SW 1271 (cell line): ENCODE data around the gene GDPD5.

ENCODE experiments used
- DNase-seq, 2 experiments: peaks; one replicate each; lab custom pipeline; 2025; lab: John Stamatoyannopoulos, UW

The GDPD5 gene

DNA sequence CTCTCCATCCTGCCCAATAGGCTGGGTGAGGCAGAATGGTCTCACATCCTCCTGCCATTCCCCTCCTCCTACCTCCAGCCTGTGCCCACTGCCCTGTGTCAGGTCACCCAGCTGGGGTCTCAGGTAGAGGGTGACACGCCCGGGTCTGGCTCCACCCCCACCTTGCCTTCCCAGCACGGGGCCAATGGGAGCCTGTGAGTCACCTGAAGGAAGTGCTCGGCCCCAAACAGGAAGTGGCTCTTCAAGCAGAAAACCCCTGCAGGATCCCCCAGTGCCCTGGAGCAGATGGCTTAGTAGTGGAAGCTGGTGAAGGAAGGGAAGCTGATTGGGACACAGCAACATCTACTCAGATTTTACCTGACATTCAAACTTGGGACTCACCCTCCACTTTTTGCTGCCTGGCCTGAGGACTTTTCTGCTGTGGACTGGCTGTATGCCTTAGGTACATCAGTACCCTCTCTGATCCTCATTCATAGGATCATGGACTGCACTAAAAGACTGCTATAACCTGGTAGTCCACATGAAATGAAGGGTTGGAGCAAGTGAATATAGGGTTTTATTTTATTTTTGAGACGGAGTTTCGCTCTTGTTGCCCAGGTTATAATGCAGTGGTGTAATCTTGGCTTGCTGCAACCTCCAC is 33.4 kb downstream of the GDPD5 start:
- DNase-seq: peak in 1 of 2 experiments; percentile 27

DNA sequence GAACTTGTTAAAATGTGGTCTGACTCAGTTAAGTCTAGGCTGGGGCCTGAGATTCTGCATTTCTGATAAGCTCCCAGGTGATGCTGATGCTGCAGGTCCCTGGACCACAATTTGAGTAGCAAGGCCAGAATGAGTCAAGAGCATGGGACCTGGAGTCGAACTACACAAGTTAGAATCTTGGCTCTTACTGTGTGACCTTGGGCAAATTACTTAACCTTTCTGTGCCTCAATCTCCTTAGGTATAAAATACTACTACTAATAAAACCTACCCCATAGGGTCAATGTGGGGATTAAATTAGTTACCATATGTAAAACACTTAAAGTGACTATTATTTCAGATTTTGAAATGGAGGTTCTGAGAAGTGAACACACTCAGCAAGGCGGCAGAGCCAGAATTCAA is 34.3 kb downstream of the GDPD5 start:
- DNase-seq: no peak

DNA sequence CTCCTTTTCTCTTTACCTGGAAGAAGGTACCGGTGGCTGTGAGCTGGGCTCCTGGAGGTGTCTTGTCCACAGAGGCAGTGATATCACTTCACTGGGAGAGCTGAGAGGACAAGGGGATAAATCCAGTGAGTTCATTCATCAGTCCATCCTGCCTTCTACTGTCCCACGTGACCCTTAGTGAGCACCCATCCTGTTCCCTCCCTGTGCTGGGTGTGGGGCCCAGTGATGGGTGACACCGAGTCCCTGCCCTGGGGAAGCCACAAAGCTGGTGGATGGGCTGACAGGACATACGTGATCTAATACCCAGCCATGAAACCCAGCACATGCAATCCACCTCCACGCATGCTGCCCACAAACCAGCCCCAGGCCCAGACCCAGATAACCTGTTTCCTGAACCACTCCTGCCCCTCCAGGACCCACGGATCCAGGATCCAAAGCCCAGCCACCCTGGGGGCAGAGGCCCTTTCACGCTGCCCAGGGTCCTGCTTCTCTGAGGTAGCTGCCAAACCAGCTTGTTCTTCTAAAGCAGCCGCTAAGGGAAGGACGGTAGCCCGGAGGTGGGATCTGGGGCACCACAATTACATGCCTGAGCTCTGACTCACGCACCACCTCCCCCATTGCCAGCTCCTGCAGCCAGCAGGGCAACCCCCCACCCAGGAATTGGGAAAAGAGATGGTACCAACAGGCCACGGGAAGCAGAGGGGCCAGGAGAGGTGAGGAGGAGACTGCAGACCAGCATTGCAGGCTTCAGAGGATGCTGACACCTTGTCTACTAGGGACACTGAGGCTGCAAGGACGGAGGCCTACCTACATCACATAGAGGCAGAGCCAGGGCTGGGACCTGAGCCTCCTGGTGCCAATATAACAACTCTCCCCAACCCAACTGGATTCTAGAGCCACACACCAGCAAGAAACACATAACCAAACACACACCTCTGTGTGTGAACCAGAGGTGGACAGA is 35.2 kb downstream of the GDPD5 start:
- DNase-seq: no peak

DNA sequence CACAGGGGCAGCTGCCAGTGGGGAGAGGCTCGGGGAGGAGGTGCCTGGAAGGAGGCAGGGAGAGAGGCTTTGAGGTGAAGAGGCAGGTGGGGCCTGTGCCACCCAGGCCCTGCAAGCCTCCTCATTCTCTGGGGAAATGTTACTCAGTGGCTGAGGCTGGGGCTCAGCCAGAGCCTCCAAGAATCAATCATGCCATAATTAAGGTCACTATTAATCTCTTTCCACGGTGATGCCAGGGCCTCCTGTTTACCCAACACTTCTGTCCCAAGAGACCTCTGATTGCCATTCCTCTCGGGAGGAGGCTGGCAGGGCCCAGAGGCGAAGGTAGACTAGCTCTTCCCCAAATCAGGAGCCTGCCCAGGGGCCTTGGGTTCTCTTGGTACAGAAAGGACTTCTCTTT is 38.4 kb downstream of the GDPD5 start:
- DNase-seq: no peak

DNA sequence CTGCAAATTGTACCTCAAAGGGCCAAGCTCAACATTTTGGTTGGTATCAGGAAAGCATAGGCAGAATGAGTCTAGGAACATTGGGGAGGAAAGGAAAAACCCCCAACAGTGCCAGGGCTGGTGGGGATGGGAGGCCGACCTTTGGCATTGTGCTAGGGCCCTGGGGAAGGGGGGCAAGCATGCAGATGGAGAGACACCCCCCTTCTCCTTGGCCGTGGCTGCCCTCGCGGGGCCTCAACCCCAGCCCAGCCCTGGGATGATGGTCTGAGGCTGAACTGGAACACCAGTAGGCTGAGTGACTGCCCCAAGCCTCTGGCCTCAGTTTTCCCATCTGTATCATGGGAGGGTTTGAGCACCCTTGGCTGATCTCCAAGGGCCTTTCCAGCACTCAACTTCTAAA is 40.0 kb downstream of the GDPD5 start:
- DNase-seq: no peak

DNA sequence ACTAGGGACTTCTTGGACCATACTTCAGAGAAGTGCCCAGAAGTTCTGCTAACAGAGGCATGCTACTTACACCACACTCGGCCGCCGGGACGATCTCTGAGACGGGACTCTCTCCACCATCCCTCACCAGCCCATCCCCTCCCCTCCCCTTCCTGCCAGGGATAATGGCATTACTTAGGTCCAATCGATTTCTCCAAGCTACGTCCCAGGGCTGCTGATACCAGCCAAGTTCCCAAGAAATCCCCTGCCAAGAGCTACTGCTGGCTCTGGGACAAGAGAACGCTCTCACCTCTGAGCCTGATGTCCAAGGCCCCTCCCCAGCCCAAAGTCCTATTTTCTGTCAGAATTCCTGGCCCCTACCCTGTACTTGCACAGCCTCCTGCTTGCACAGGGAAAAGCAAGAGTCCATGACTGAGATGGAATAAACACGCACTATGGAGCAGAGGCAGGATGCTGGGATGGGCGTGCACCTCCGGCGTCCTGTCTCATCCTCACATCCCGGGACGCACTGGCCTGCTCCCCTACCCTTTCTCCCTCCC is 42.7 kb downstream of the GDPD5 start:
- DNase-seq: no peak

DNA sequence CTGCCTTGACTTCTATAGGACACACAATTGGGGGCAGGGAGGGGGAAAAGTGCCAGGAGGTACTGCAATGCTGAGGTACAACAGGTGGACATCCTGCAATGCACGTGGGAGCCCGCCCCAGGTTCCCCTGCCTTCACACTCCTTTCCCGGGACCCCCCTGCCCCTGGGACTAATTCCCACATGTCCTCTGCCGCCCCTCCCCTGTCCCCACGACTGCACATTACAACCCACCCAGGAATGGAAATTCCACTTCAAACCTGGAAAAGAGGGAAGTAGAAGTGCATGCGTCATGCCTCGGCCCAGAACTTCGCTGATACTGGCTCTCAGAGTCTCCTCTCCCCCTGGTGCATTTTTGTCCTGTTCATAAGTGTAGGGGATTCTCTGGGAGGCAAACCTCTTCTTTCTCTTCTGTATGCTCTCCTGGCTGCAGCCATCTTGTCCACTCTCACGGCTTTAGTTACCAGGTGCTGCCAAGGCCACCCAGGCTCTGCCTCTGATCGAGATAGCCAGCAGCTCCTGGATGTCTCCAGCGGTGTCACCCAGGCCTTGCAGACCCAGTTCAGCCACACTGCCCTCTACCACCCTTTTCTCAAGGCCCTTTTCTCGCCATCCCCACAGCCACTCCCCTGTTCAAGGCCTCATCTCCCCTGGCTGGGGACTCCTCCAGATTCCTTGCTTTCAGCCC is 43.7 kb downstream of the GDPD5 start:
- no peak for DNase-seq

DNA sequence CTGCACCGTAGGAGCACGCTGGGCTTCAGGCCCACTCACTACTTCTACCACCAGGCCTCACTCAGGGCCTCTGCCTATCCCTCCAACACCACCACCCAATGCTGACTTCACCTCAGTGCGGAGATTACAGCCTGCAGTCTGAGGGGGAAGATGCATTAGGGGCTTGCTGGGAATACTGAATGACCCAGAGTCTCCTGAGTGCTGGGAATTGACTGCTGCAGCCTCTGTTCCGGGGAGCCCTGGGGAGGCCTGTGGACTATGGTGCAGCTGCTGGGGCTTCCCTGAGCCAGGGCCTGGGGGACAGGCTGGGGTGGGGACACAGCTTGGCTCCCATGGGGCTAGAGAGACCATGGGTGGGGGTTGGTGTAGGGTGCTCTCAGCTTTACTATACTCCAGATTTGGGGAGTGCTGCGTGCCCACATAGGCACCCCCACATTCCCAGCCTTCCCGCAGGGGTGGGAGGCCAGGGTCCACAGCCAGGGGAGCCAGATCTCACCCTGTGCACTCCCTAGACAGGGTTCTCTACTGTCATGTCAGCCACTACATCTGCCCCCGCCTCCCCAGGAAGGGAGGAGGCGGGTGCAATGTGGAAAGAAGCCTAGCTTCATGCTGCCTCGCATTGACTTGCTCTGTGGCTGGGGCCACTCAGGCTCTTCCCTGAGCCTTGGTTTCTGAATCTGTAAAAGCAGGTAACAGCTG is 44.4 kb downstream of the GDPD5 start:
- DNase-seq: no peak

DNA sequence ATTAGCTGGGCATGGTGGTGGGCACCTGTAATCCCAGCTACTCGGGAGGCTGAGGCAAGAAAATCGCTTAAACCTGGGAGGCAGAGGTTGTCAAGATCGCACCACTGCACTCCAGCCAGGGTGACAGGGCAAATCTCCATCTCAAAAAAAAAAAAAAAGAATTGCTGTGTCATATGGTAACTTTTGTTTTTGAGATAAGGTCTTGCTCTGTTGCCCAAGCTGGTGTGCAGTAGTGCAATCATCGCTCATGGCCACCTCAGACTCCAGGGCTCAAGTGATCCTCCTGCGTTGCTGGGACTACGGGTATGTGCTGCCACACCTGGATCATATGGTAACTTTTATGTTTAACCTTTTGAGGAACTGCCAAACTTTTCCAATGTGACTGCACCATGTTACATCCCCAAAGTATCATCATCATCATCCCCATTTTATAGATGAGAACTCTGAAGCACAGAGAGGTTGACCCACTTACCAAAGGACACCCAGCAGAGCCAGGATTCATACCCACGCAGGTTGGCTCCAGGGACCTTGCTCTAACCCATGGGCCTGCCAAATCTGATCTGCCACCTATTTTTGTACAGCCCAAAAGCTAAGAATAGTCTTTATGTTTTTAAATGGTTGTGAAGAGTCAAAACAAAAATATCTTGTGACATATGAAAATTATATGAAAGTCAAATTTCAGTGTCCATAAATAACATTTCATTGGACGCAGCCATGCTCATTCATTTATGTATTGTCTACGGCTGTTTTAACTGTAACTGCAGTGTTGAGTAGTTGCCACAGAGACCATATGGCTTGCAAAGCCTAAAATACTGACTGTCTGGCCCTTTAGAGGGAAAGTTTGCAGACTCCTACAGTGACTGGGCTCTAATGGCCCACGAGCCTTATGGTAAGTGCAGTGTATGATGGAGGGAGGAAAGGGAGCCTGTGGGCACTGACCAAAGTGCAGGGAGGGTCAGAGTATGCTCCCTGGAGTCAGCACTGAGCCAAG is 45.3 kb downstream of the GDPD5 start:
- no peak for DNase-seq

DNA sequence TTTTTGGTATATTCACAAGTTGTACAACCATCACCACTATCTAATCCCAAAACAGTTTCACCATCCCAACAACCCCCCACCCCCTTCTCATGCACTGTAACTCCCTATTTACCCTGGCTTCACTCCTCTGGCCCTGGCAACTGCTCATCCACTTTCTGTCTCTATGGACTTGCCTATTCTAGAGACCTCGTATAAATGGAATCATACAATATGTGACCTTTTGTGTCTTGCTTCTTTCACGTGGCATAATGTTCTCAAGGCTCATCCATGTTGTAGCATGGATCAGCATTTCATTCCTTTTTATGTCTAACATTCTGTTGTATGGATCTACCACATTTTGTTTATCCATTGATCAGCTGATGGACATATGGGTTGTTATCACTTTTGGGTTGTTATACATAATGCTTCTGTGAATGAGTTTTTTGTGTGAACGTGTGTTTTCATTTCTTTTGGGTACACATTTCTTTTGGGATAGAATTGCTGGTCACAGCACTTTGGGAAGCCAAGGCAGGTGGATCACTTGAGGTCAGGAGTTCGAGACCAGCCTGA is 46.1 kb downstream of the GDPD5 start:
- no peak for DNase-seq

DNA sequence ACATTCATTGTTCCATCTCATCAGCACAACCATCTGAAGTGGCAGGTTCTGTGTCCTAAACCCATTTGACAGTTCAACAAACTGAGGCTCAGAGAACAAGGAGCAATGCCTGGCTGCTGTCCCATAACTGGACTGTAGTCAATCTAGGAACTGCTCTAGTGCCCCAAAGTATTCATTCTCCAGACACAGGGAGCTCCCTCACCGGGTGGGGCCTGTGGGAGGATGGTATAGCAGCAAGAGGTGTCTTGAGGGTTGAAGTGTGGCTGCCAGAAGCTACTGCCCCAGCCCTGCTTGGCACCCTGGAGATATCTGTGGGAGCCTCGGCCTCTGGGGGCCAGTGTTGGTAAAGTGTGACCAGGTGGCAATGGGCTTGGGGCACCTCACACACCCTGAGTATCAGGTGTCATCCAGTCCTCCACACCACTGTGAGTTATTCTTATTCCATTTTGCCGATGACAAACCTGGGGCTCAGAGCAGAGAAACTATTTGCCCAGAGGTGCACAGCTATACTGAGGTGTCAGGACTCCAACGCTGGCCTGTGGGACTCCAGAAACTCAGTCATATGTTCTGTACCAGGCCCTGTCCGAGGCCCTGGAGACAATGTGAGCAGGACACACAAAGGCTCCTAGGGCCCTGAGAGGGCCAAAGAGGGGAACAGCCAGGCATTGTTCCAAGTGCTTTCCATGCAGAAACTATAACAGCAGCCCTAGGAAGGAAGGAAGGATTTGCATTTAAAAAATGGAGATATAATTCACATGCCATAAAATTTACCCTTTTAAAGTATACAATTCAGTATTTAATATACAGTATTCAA is 46.8 kb downstream of the GDPD5 start:
- no peak for DNase-seq

DNA sequence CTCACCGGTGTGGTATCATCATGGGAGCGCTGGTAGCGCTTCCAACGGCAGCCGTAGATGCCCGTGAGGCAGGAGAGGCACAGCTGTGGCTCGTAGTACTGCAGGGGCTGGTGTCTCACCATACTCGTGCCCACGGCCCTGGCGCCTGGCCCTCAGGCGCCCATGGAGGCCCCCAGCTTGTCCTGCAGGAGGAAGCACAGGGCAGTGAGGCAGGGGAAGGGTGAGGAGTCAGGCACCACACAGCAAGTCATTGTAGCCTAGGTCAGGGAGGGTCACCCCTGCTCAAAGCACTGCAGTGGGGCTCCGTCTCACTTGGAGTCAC is 48.2 kb downstream of the GDPD5 start:
- DNase-seq: no peak

DNA sequence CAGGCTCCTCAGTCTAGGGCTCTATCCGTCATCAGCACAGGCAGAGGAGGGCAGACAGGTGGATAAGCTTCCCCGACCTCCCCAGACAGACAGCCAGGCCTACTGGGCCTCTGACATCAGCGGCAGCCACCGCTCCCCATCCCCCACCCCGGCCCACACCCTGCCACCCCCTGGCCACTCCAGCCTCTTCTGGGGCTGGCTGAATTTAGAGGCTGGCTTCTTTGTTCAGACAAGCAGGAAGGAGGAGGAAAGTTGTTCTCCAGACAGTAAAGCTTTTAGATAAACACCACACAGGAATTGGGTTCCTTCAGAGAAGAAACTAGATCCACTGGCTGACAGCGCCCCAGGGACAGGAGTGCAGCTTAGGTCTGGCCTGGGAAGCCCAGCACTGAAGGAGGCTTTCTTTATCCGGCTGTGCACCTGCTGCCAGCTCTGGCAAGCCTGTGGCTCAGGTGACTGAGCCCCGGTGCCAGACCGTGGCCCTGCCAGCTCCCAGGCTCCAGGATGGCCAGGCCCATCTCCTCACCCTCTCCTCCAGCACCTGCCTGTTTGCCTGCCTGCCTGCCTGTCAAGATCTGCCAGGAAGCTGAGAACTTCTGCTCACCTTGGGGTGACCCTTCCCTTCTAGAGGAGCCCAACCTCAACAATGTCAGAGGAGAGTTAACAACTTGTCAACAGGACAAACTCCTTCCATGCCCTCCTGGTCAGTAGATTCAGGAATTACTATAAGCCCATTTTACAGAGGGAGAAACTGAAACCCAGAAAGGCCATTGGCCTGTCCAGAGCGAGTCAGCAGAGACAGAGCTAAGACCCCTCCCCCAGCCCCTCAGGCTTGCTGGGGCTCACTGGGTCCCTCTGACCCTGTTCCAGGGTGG is 48.8 kb downstream of the GDPD5 start:
- no peak for DNase-seq

DNA sequence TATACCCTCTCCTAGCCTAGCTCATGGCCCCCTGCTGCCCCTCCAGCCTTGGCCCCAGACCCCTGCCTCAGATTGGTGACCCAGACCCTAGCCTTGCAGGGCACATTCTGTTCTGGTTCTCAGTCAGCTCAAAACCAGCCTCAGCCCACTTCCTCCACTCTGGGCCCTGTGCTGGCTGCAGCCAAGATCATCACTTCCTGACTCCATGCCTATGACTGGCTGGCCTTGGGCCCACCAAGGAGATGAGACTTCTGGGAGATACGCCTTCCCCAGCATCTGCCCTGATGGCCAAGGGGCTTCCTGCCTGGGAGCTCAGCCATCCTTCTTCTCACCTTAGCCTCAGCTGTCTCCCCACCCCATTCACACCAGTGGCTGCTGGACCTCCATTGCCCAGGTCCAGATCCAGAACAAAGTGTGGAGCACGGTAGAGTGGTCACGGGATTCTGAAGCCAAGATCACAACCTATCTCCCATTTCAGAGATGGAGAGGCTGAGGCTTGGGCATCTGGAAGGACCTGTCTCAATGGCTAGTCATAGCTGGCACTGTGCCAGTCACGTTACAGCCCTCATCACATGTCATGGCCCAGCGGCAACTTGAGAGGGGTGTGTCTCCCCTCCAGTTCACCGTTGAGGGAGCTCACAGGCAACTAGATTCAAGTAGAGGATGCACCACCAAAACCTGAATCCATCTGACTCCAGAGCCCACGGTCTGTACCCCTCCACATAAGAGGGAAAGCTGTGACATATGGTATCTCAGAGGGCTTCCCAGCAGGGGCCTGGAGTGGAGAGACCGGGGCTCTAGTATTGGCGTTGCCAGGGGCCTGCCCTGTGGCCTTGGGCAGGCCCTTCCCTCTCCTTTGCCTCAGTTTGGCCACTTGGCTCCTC is 49.7 kb downstream of the GDPD5 start:
- no peak for DNase-seq

DNA sequence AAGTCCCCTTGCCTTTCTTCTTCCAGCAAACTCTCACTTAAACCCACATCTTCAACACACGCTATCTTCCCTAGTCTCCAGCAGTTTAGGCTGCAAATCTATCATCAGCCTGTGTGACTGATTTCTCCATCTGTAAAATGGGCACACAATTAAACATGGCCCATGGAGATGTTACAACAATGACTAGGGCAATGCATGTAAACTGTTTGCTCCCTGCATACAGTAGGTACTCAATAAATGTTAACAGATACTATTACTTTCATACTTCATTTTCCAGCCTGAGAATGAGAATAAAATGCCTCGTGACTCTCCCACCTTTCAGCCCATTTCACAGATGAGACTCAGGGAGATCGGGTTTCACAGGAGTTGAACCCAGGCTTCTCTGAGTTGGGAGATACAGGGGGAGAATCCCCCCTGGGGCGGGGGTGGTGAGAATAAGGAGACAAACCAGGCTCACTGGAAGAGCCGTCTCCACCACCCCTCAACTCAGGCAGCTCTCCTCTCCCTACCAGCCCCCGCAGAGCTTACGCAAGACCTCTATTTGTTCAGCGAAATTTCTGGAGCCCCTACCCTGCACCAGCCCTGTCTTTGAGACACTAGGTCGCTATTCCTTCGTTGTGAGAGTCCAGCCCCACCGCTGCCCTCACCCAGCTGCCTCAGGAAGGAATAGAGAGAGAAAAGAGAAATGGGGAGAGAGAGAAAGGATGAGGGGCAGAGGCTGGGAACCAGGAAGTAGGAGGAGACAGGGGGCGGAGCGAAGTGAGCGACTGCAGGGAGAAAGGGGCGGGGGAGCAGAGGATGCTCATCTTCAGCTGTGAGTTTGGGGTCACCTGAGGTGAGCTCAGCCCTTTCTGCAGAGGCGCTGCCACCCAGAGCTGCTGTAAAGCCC is 50.6 kb downstream of the GDPD5 start:
- no peak for DNase-seq

DNA sequence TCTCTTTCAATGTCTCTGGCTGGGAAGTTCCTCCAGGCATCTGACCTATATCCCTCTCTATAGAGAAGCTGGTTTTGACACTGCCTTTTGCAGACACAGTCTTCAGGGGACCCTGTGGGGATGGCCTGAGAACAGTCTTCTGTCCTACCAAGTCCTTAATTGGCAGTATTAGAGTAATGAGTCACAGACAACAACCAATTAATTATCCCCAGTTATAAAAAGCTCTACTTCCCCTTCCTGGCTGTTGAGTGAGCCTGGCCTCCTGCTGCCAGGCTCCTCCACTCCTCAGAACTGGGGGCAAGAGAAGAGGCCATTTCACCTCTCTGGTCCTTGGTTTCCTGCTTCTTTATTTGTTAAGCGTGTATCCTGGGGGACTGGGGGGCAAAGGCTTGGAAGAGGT is 51.5 kb downstream of the GDPD5 start:
- DNase-seq: no peak

DNA sequence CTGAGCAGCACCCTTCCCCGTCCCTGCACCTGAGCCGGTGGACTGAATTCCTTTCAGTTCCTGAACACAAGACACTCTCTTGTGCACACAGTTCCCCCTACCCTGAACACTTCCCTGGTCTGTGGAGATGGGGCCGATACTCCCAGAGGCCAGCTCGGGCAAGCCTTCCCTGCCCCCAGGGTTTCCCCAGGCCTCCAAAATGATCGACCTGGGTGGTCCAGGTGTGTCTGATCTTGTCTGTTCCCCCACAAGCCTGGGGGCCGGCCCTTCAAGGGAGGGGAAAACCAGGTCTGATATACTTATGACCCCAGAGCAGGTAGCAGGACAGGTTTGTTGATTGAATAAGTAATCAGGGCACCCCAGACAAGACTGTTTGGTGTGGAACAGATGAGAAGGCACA is 52.1 kb downstream of the GDPD5 start:
- DNase-seq: no peak
